LNCAP (cell line): Measurements from ENCODE around the gene CNEP1R1.
A peak's percentile ranks its signal among the peaks of the same experiment; 100 is the strongest.

ENCODE experiments used
- CTCF ChIP-seq: fragments of 450-650 bp; IDR thresholded peaks from 2 replicates; pipeline ENCODE4 v1.5.1; 2017; ENCODE audit warnings: mild to moderate bottlenecking

CNEP1R1 gene

GRCh38 chr16:50066482-50067289 is 41.7 kb downstream of the CNEP1R1 start:
- no peak for TF ChIP-seq CTCF

GRCh38 chr16:50067290-50067853 is 42.3 kb downstream of the CNEP1R1 start:
- peak; percentile 42; the same call in 1 of the 2 replicates for TF ChIP-seq CTCF

GRCh38 chr16:50068550-50068949 is 43.5 kb downstream of the CNEP1R1 start:
- TF ChIP-seq CTCF = no peak

GRCh38 chr16:50069060-50069459 is 44.0 kb downstream of the CNEP1R1 start:
- TF ChIP-seq CTCF = no peak

- no peak for TF ChIP-seq CTCF
Measured at GRCh38 chr16:50071075-50071671, 46.1 kb downstream of the CNEP1R1 start.

GRCh38 chr16:50072730-50073129 is 47.7 kb downstream of the CNEP1R1 start:
- no peak for TF ChIP-seq CTCF

- no peak for TF ChIP-seq CTCF
Measured at GRCh38 chr16:50079397-50080140, 54.5 kb downstream of the CNEP1R1 start.
